SU-DHL-6 (cell line): ENCODE measurements around the gene CARD19.

Experiments
- H2AFZ ChIP-seq: fragments of 200-600 bp; sonication (generic); 2 replicates; pipeline ENCODE4 v1.6.1; 2014; ENCODE audit warnings: low read depth, mild to moderate bottlenecking, moderate library complexity, mixed read lengths, antibody characterized with exemption, low read length; ENCODE audit not compliant: severe bottlenecking
- H3F3A ChIP-seq: fragments of 200-600 bp; shearing (Covaris generic); 2 replicates; pipeline ENCODE4 v1.6.0; 2016; ENCODE audit warnings: antibody characterized with exemption, mild to moderate bottlenecking; ENCODE audit not compliant: insufficient read depth
- H3K27ac ChIP-seq: fragments of 200-600 bp; sonication (generic); 2 replicates; pipeline ENCODE4 v1.5.1; 2016; ENCODE audit warnings: low read depth, mild to moderate bottlenecking, low read length, moderate library complexity, mixed read lengths
- H3K27me3 ChIP-seq: fragments of 200-600 bp; sonication (generic), shearing (Covaris generic); 2 replicates; pipeline ENCODE4 v1.6.0; 2014; ENCODE audit warnings: mild to moderate bottlenecking, low read length
- H3K36me3 ChIP-seq: fragments of 200-600 bp; sonication (generic); 2 replicates; pipeline ENCODE4 v1.6.1; 2014; ENCODE audit warnings: mild to moderate bottlenecking, low read length, mixed read lengths
- H3K4me2 ChIP-seq: fragments of 300-600, 200-600 bp; shearing (Covaris generic), sonication (generic); 2 replicates; pipeline ENCODE4 v1.6.0; 2014; ENCODE audit warnings: low read length, low read depth, mild to moderate bottlenecking; ENCODE audit not compliant: poor library complexity, severe bottlenecking
- H3K4me3 ChIP-seq: fragments of 200-600 bp; sonication (generic); 2 replicates; pipeline ENCODE4 v1.5.1; 2014; ENCODE audit warnings: antibody characterized with exemption, low read length, mild to moderate bottlenecking, mixed read lengths; ENCODE audit not compliant: insufficient read depth, poor library complexity, severe bottlenecking
- H3K79me2 ChIP-seq: fragments of 200-600 bp; sonication (generic); 2 replicates; pipeline ENCODE4 v1.6.1; 2014; ENCODE audit warnings: mild to moderate bottlenecking, low read length, moderate library complexity; ENCODE audit not compliant: insufficient read depth
- H3K9ac ChIP-seq: fragments of 200-600 bp; sonication (generic); 2 replicates; pipeline ENCODE4 v1.7.0; 2014; ENCODE audit warnings: mild to moderate bottlenecking, low read length
- H3K9me2 ChIP-seq: fragments of 200-600 bp; sonication (generic); replicated peaks from 2 replicates; pipeline ENCODE4 v1.6.1; 2014; ENCODE audit warnings: low read length; ENCODE audit not compliant: insufficient read depth
- H3K9me3 ChIP-seq: fragments of 200-600 bp; sonication (generic); 2 replicates; pipeline ENCODE4 v1.6.1; 2014; ENCODE audit warnings: low read length, mixed read lengths; ENCODE audit not compliant: insufficient read depth
- H4K20me1 ChIP-seq: fragments of 200-600 bp; sonication (generic); 2 replicates; pipeline ENCODE4 v1.6.1; 2014; ENCODE audit warnings: low read depth, mild to moderate bottlenecking, antibody characterized with exemption, low read length, moderate library complexity, mixed read lengths
- EZH2phosphoT487 ChIP-seq: fragments of 200-600 bp; sonication (generic), shearing (Covaris generic); conservative IDR thresholded peaks from 2 replicates; pipeline ENCODE4 v1.6.1; 2018; ENCODE audit warnings: mild to moderate bottlenecking, antibody characterized with exemption, low read length, moderate library complexity, mixed read lengths
- TF ChIP-seq, protein P1 (sequence below): fragments of 200-600 bp; sonication (generic); IDR thresholded peaks from one replicate; pipeline ENCODE4 v1.5.1; 2017; ENCODE audit warnings: antibody characterized with exemption, mild to moderate bottlenecking, low read length, moderate library complexity; ENCODE audit not compliant: insufficient read depth, poor library complexity, severe bottlenecking

CARD19 gene

DNA sequence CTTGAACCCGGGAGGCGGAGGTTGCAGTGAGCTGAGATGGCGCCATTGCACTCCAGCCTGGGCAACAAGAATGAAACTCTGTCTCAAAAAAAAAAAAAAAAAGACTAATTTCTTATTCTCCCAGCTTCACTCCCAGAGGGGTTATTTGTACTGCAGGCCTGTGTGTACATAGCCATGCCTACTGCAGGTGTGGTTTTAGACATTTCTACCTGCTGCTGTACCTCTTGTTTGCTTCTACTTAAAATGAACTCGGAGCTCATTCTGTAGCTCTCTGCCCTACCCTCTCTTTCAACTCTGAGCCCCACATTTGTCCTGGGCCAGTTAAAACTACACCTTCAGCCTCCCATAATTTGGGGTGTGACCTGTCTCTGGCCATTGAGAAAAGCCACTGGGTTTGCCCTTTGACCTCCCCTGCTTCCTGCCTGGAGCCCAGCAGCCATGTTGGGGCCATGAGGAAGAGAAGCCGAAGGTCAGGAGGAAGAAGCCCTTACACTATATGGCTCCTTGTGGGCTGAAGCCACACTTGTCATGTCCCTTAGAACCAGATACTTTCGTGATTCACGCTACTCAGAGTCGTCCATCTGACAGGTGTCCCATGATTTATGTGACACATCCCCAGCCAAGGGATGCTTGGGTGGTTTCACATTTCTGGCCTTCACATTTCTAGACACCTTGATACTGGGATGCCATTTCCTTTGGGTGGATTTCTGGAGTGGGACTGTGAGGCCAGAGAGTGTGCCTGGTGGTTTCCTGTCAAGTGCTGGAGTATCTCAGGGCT, 9.4 kb upstream of the CARD19 start:
- Histone ChIP-seq H3K9me3 (no peaks in the 10 kb centered on the region), H3K27ac (no peak overlapping the region), H3K36me3 (no peaks in the 10 kb centered on the region), H3K79me2 (no peaks in the 10 kb centered on the region), H3K4me3 (no peak overlapping the region), H3F3A (no peaks in the 10 kb centered on the region), H3K9me2 (no peaks in the 10 kb centered on the region), H3K9ac (no peak overlapping the region), H4K20me1 (no peaks in the 10 kb centered on the region), H3K27me3 (no peaks in the 10 kb centered on the region), H2AFZ (no peak overlapping the region), H3K4me2 (no peak overlapping the region)
- TF ChIP-seq, protein P1, sequence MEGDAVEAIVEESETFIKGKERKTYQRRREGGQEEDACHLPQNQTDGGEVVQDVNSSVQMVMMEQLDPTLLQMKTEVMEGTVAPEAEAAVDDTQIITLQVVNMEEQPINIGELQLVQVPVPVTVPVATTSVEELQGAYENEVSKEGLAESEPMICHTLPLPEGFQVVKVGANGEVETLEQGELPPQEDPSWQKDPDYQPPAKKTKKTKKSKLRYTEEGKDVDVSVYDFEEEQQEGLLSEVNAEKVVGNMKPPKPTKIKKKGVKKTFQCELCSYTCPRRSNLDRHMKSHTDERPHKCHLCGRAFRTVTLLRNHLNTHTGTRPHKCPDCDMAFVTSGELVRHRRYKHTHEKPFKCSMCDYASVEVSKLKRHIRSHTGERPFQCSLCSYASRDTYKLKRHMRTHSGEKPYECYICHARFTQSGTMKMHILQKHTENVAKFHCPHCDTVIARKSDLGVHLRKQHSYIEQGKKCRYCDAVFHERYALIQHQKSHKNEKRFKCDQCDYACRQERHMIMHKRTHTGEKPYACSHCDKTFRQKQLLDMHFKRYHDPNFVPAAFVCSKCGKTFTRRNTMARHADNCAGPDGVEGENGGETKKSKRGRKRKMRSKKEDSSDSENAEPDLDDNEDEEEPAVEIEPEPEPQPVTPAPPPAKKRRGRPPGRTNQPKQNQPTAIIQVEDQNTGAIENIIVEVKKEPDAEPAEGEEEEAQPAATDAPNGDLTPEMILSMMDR: no peak
- TF ChIP-seq EZH2phosphoT487: no peak

DNA sequence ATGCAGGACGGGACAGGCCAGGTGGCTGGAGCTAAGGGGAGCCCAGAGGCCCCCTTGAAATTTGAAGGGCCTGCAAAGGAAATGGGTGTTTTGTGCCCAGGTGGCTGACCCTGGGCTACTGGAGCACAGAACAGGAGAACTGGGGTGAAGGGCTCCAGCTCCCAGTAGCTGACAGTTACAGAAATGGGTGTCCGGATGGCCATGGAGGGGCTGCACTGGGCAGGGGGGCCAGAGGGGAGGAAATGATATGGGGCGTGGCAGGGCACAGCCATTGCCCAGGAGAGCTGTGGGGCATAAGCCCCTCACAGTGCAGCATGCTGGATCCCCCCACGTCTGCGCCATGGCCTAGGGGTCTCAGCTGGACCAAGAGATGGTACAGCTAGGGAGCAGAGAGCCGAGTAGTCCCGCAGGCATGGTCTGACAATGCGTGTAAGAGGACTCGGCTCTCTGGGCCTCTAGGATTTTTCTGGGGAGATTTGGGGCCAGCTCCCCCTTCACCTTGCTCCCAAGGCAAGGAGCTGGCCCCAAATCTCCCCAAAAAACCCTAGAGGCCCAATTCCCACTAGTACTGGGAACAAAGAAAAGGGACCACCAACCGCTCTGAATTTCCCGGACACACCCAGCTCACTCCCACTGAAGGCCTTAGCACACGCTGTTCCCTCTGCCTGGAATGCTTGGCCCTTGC, 7.9 kb upstream of the CARD19 start:
- TF ChIP-seq EZH2phosphoT487: no peak
- TF ChIP-seq, protein P1: no peak
- H2AFZ ChIP-seq: no peak overlapping the region
- H3K9me3 ChIP-seq: no peaks in the 10 kb centered on the region
- no peaks in the 10 kb centered on the region for H4K20me1 ChIP-seq
- H3K9me2 ChIP-seq: no peaks in the 10 kb centered on the region
- no peaks in the 10 kb centered on the region; the same call in 1 of the 2 replicates for H3F3A ChIP-seq
- H3K4me3 ChIP-seq: no peak overlapping the region
- H3K79me2 ChIP-seq: no peaks in the 10 kb centered on the region
- H3K4me2 ChIP-seq: no peak overlapping the region
- H3K27me3 ChIP-seq: no peaks in the 10 kb centered on the region
- H3K36me3 ChIP-seq: no peaks in the 10 kb centered on the region
- H3K9ac ChIP-seq: no peak overlapping the region
- H3K27ac ChIP-seq: no peak overlapping the region

DNA sequence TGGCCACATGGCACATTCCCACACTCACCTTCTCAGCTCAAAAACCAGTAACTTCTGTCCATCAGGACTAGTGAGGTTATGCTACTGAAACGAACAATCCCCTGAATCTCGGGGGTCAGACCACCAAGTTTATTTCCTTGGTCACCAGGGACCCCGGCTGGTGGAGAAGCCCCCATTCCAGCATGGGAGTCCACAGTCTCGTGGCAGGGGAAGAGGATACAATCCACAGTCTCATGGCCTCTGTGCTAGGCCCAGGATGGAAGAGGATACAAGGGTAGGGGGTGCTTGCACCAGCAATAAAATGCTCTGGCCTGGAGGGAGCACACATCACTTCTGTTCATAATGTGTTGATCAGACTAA, 7.4 kb upstream of the CARD19 start:
- H3K27me3 ChIP-seq: no peaks in the 10 kb centered on the region
- no peak overlapping the region for H3K4me3 ChIP-seq
- no peaks in the 10 kb centered on the region for H3K9me3 ChIP-seq
- H3K27ac ChIP-seq: no peak overlapping the region
- H3K79me2 ChIP-seq: no peaks in the 10 kb centered on the region
- peaks cover 4% of the 10 kb centered on the region for H3F3A ChIP-seq
- H3K9me2 ChIP-seq: no peaks in the 10 kb centered on the region
- no peak overlapping the region for H3K4me2 ChIP-seq
- H3K9ac ChIP-seq: no peak overlapping the region
- H3K36me3 ChIP-seq: no peaks in the 10 kb centered on the region
- no peak for TF ChIP-seq EZH2phosphoT487
- TF ChIP-seq, protein P1: no peak
- H2AFZ ChIP-seq: no peak overlapping the region
- H4K20me1 ChIP-seq: no peaks in the 10 kb centered on the region
